ENCODE results near the gene ISM2.

Gene ISM2

GRCh38 chr14:77491056-77491455 lies 7.6 kb downstream of the ISM2 start:
- no peak for DNase-seq (ENCODE audit: insufficient read length, low spot score)
- FAIRE-seq, result no peak
- TF ChIP-seq PAX5 (IDR thresholded peaks at IDR 0.05; ENCODE audit: insufficient read depth, low read length, severe bottlenecking) (no peak), POLR2AphosphoS5 (IDR thresholded peaks at IDR 0.05; ENCODE audit: low read depth, low read length) (no peak), TAF1 (IDR thresholded peaks at IDR 0.05; ENCODE audit: low read depth, low read length) (no peak), POU2F2 (IDR thresholded peaks at IDR 0.05; ENCODE audit: low read depth, low read length) (no peak), SPI1 (IDR thresholded peaks at IDR 0.05; ENCODE audit: low read depth, low read length) (no peak), POLR2A (IDR thresholded peaks at IDR 0.05; ENCODE audit: low read depth, low read length) (no peak)

- no peak for FAIRE-seq
- TF ChIP-seq POU2F2 (IDR thresholded peaks at IDR 0.05; ENCODE audit: low read depth, low read length), result no peak
- TF ChIP-seq SPI1 (IDR thresholded peaks at IDR 0.05; ENCODE audit: low read depth, low read length), result no peak
- TF ChIP-seq POLR2AphosphoS5 (IDR thresholded peaks at IDR 0.05; ENCODE audit: low read depth, low read length), result no peak
- no peak for TF ChIP-seq TAF1 (IDR thresholded peaks at IDR 0.05; ENCODE audit: low read depth, low read length)
- TF ChIP-seq POLR2A (IDR thresholded peaks at IDR 0.05; ENCODE audit: low read depth, low read length), result no peak
- no peak for TF ChIP-seq PAX5 (IDR thresholded peaks at IDR 0.05; ENCODE audit: insufficient read depth, low read length, severe bottlenecking)
- no peak for DNase-seq (ENCODE audit: insufficient read length, low spot score)
Measured at GRCh38 chr14:77490347-77490986, 8.1 kb downstream of the ISM2 start.

DNA sequence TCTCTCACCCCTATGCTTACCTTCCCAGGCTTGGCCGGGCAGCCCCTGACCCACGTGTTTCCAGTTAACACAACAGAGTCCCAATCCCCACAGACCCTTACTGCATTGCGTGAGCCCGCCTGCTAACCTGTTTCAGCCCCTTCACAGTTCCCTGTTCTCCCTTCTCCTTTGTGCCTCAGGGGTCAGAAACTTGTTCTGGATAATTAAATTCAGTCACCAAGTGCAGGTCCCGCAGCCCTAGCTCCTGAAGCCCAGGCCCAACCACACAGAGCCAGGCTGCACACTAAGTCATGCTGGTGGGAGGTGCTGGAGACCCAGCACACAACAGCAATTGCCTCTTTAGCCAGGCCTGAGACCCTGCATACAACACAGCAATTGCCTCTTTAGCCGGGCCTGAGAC lies 9.6 kb downstream of the ISM2 start:
- FAIRE-seq, result no peak

DNA sequence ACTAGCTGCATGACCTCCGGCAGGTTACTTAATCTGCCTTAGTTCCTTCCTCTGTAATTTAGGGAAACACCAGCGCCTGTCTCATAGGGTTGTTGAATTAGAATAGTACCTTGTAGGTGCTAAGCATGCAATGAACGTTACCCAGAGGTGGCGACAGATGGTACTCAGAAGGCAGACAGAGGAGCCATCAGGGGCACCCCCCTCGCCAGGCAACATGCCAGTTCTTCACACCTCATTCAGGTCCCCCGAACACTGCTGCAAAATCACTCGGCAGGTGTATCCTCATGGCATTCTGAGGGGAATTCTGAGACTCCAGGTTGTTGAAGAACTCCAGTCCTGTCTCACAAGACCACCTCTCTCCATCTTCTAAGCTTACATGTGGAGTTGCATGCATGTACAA lies 10.1 kb downstream of the ISM2 start:
- FAIRE-seq (no peak), DNase-seq (ENCODE audit: insufficient read length, low spot score) (no peak)
- TF ChIP-seq SPI1 (IDR thresholded peaks at IDR 0.05; ENCODE audit: low read depth, low read length) (no peak), TAF1 (IDR thresholded peaks at IDR 0.05; ENCODE audit: low read depth, low read length) (no peak), PAX5 (IDR thresholded peaks at IDR 0.05; ENCODE audit: insufficient read depth, low read length, severe bottlenecking) (no peak), POLR2AphosphoS5 (IDR thresholded peaks at IDR 0.05; ENCODE audit: low read depth, low read length) (no peak), POLR2A (IDR thresholded peaks at IDR 0.05; ENCODE audit: low read depth, low read length) (no peak), POU2F2 (IDR thresholded peaks at IDR 0.05; ENCODE audit: low read depth, low read length) (no peak)

More for the DNA sequence above, 9.6 kb downstream of the ISM2 start:
- TF ChIP-seq POU2F2 (IDR thresholded peaks at IDR 0.05; ENCODE audit: low read depth, low read length), result no peak
- no peak for DNase-seq (ENCODE audit: insufficient read length, low spot score)

DNA sequence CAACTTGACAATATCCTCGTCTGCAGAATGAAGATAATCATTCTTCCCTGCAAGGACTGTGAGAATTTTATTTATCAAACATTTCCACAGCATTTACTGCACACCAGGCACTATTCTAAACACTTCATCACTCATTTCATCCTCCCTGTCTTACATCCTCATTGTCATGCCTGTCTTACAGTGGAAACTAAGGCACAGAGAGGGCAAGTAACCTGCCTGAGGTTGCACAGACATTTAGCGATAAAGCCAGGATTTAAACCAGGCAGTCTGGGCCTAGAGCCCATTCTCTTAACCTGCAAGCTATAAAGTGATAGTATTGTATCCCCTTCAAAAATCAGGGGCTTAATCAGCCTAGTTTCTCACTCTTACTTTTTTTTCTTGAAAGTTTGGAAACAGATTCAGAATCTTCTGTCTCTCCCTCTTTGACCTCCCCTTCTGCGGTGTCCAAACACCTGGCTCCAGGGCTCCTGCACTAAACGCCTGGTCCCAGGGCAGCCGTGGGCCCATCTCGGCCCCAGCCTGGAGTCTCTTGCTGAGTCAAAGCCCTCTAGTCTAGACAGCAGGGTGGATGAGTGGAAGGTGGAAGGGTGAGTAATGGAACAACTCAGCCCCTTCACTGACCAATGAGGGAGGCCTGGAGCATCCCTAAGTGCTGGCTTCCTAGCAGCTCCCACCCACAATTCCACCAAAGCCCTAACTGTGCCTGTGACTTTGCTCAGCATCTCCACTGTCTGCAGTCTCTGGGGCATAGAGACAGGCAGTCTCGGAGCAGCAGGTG lies 12.5 kb downstream of the ISM2 start:
- FAIRE-seq, result peak; percentile 5

DNA sequence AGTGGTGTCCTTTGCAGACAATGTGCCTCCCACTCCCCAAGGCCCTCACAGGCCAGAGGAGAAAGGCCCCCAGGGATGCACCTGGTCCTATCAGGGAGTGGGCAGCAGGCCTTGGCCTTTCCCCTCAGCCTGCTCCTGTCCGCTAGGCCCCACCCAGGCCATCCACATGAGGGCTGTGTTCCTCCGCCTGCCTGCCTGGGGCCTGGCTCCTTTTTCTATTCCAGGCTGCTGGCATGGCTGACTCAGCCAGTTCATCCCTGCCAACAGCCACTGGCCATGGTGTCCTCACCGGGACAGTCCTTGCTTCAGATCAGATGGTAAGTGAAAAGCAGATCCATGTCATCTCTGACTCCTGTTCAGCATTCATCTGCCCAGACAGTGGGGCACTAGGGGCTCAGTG lies 13.4 kb downstream of the ISM2 start:
- DNase-seq (ENCODE audit: insufficient read length, low spot score), result no peak
- no peak for FAIRE-seq
- TF ChIP-seq POLR2AphosphoS5 (IDR thresholded peaks at IDR 0.05; ENCODE audit: low read depth, low read length) (no peak), TAF1 (IDR thresholded peaks at IDR 0.05; ENCODE audit: low read depth, low read length) (no peak), POU2F2 (IDR thresholded peaks at IDR 0.05; ENCODE audit: low read depth, low read length) (no peak), POLR2A (IDR thresholded peaks at IDR 0.05; ENCODE audit: low read depth, low read length) (no peak), SPI1 (IDR thresholded peaks at IDR 0.05; ENCODE audit: low read depth, low read length) (no peak), PAX5 (IDR thresholded peaks at IDR 0.05; ENCODE audit: insufficient read depth, low read length, severe bottlenecking) (no peak)

More for the DNA sequence above, 12.5 kb downstream of the ISM2 start:
- no peak for DNase-seq (ENCODE audit: insufficient read length, low spot score)
- TF ChIP-seq POLR2A (IDR thresholded peaks at IDR 0.05; ENCODE audit: low read depth, low read length) (no peak), PAX5 (IDR thresholded peaks at IDR 0.05; ENCODE audit: insufficient read depth, low read length, severe bottlenecking) (no peak), POLR2AphosphoS5 (IDR thresholded peaks at IDR 0.05; ENCODE audit: low read depth, low read length) (no peak), TAF1 (IDR thresholded peaks at IDR 0.05; ENCODE audit: low read depth, low read length) (no peak), SPI1 (IDR thresholded peaks at IDR 0.05; ENCODE audit: low read depth, low read length) (no peak), POU2F2 (IDR thresholded peaks at IDR 0.05; ENCODE audit: low read depth, low read length) (no peak)

GRCh38 chr14:77482422-77482821 lies 16.2 kb downstream of the ISM2 start:
- DNase-seq (ENCODE audit: insufficient read length, low spot score), result no peak
- FAIRE-seq, result no peak
- TF ChIP-seq PAX5 (IDR thresholded peaks at IDR 0.05; ENCODE audit: insufficient read depth, low read length, severe bottlenecking), result no peak
- no peak for TF ChIP-seq POLR2AphosphoS5 (IDR thresholded peaks at IDR 0.05; ENCODE audit: low read depth, low read length)
- no peak for TF ChIP-seq SPI1 (IDR thresholded peaks at IDR 0.05; ENCODE audit: low read depth, low read length)
- no peak for TF ChIP-seq TAF1 (IDR thresholded peaks at IDR 0.05; ENCODE audit: low read depth, low read length)
- TF ChIP-seq POU2F2 (IDR thresholded peaks at IDR 0.05; ENCODE audit: low read depth, low read length), result no peak
- TF ChIP-seq POLR2A (IDR thresholded peaks at IDR 0.05; ENCODE audit: low read depth, low read length), result no peak

DNA sequence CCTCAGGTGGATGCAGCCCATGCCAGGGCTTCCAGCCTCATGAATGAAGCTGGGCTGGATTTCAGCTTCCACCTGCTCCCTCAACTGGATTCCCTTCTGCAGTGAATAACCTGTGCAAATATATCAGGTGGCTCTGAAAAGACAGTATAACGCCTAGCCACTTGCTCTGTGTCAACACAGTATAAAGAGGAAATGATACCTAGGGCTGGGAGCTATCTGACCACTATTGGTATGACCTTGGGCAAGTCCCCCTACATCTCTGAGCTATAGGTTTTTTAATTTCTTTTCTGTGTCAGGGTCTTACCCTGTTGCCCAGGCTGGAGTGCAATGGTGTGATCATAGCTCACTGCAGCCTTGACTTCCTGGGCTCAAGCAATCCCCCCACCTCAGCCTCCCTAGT lies 19.8 kb downstream of the ISM2 start:
- no peak for TF ChIP-seq POLR2A (IDR thresholded peaks at IDR 0.05; ENCODE audit: low read depth, low read length)
- TF ChIP-seq POU2F2 (IDR thresholded peaks at IDR 0.05; ENCODE audit: low read depth, low read length), result no peak
- no peak for TF ChIP-seq PAX5 (IDR thresholded peaks at IDR 0.05; ENCODE audit: insufficient read depth, low read length, severe bottlenecking)
- TF ChIP-seq TAF1 (IDR thresholded peaks at IDR 0.05; ENCODE audit: low read depth, low read length), result no peak
- TF ChIP-seq SPI1 (IDR thresholded peaks at IDR 0.05; ENCODE audit: low read depth, low read length), result peak; percentile 98
- peak; percentile 33 for FAIRE-seq
- peak; percentile 61 for DNase-seq (ENCODE audit: insufficient read length, low spot score)

DNA sequence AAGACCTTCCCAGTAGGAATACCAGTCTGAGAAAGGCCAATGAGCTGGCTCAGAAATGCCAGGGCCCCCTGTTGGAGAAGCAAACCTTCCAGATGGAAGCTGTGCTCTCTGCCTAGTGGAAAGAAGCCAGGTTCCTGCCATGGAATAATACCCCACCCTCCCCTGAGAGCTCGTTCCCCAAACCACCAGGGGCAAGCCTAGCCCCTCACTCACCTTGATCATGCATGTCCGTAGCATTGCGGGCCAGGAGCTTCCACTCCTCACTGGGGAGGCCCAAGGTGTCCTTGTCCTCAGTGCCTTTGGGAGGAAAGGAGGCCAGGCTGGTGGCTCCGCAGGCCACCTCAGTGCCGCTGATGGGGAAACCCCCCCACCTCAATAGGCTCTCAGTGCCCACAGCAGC lies 20.6 kb downstream of the ISM2 start:
- no peak for TF ChIP-seq SPI1 (IDR thresholded peaks at IDR 0.05; ENCODE audit: low read depth, low read length)
- TF ChIP-seq TAF1 (IDR thresholded peaks at IDR 0.05; ENCODE audit: low read depth, low read length), result no peak
- TF ChIP-seq POU2F2 (IDR thresholded peaks at IDR 0.05; ENCODE audit: low read depth, low read length), result no peak
- TF ChIP-seq POLR2AphosphoS5 (IDR thresholded peaks at IDR 0.05; ENCODE audit: low read depth, low read length), result no peak
- no peak for TF ChIP-seq POLR2A (IDR thresholded peaks at IDR 0.05; ENCODE audit: low read depth, low read length)
- TF ChIP-seq PAX5 (IDR thresholded peaks at IDR 0.05; ENCODE audit: insufficient read depth, low read length, severe bottlenecking), result no peak
- DNase-seq (ENCODE audit: insufficient read length, low spot score) (no peak), FAIRE-seq (no peak)
